Measurements from ENCODE around the gene MSI2.

The MSI2 gene

GRCh38 chr17:57557834-57558681 lies 301.7 kb downstream of the MSI2 start:
- peaks cover 63% of the 10 kb centered on the region; the same call in 1 of the 2 replicates for H3K36me3 ChIP-seq (ENCODE audit: insufficient read depth, low read length)
- H2AFZ ChIP-seq (ENCODE audit: low read length): no peak overlapping the region
- H3K27me3 ChIP-seq (ENCODE audit: insufficient read depth, low read length, poor library complexity, severe bottlenecking): no peaks in the 10 kb centered on the region
- H3K4me1 ChIP-seq (ENCODE audit: insufficient read depth, low read length, poor library complexity, severe bottlenecking): peaks cover 43% of the 10 kb centered on the region
- H3K9me3 ChIP-seq (ENCODE audit: insufficient read depth, low read depth, low read length): no peaks in the 10 kb centered on the region
- no peak overlapping the region for H3K9ac ChIP-seq (ENCODE audit: low read depth, low read length, poor library complexity, severe bottlenecking)
- no peaks in the 10 kb centered on the region for H3F3A ChIP-seq (ENCODE audit: low read depth)
- no peak overlapping the region for H3K4me3 ChIP-seq (ENCODE audit: low read length, poor library complexity, severe bottlenecking)
- H3K4me2 ChIP-seq (ENCODE audit: low read depth, low read length, poor library complexity, severe bottlenecking): no peak overlapping the region
- H3K79me2 ChIP-seq (ENCODE audit: insufficient read depth, low read length): peaks cover 85% of the 10 kb centered on the region
- TF ChIP-seq EZH2phosphoT487 (IDR thresholded peaks at IDR 0.05; ENCODE audit: borderline replicate concordance): no peak
- no peak for TF ChIP-seq CTCF (conservative IDR thresholded peaks at IDR 0.05; ENCODE audit: low read length)
- peaks cover 41% of the 10 kb centered on the region for H4K20me1 ChIP-seq (ENCODE audit: insufficient read depth, low read length, poor library complexity, severe bottlenecking)
- no peaks in the 10 kb centered on the region for H3K9me2 ChIP-seq (replicated peaks; ENCODE audit: low read depth, low read length)

- Histone ChIP-seq H3K9me3 (ENCODE audit: insufficient read depth, low read depth, low read length) (no peaks in the 10 kb centered on the region), H3K4me3 (ENCODE audit: low read length, poor library complexity, severe bottlenecking) (no peak overlapping the region), H3K9me2 (replicated peaks; ENCODE audit: low read depth, low read length) (no peaks in the 10 kb centered on the region), H4K20me1 (ENCODE audit: insufficient read depth, low read length, poor library complexity, severe bottlenecking) (peaks cover 34% of the 10 kb centered on the region), H3K9ac (ENCODE audit: low read depth, low read length, poor library complexity, severe bottlenecking) (no peak overlapping the region), H3F3A (ENCODE audit: low read depth) (no peaks in the 10 kb centered on the region), H3K4me2 (ENCODE audit: low read depth, low read length, poor library complexity, severe bottlenecking) (no peak overlapping the region), H2AFZ (ENCODE audit: low read length) (no peak overlapping the region), H3K4me1 (ENCODE audit: insufficient read depth, low read length, poor library complexity, severe bottlenecking) (peaks cover 32% of the 10 kb centered on the region), H3K27me3 (ENCODE audit: insufficient read depth, low read length, poor library complexity, severe bottlenecking) (no peaks in the 10 kb centered on the region), H3K36me3 (ENCODE audit: insufficient read depth, low read length) (peaks cover 71% of the 10 kb centered on the region; the same call in 1 of the 2 replicates), H3K79me2 (ENCODE audit: insufficient read depth, low read length) (peaks cover 85% of the 10 kb centered on the region)
- TF ChIP-seq CTCF (conservative IDR thresholded peaks at IDR 0.05; ENCODE audit: low read length) (no peak), EZH2phosphoT487 (IDR thresholded peaks at IDR 0.05; ENCODE audit: borderline replicate concordance) (no peak)
These were observed 302.9 kb downstream of the MSI2 start for GRCh38 chr17:57559226-57559625.

- H3K9me2 ChIP-seq (replicated peaks; ENCODE audit: low read depth, low read length): no peaks in the 10 kb centered on the region
- no peak overlapping the region for H2AFZ ChIP-seq (ENCODE audit: low read length)
- no peaks in the 10 kb centered on the region for H3K9me3 ChIP-seq (ENCODE audit: insufficient read depth, low read depth, low read length)
- TF ChIP-seq EZH2phosphoT487 (IDR thresholded peaks at IDR 0.05; ENCODE audit: borderline replicate concordance) (no peak), CTCF (conservative IDR thresholded peaks at IDR 0.05; ENCODE audit: low read length) (no peak)
- no peak overlapping the region for H3K9ac ChIP-seq (ENCODE audit: low read depth, low read length, poor library complexity, severe bottlenecking)
- peaks cover 28% of the 10 kb centered on the region for H4K20me1 ChIP-seq (ENCODE audit: insufficient read depth, low read length, poor library complexity, severe bottlenecking)
- H3K4me2 ChIP-seq (ENCODE audit: low read depth, low read length, poor library complexity, severe bottlenecking): no peak overlapping the region
- no peak overlapping the region for H3K4me3 ChIP-seq (ENCODE audit: low read length, poor library complexity, severe bottlenecking)
- no peaks in the 10 kb centered on the region for H3K27me3 ChIP-seq (ENCODE audit: insufficient read depth, low read length, poor library complexity, severe bottlenecking)
- peaks cover 26% of the 10 kb centered on the region for H3K4me1 ChIP-seq (ENCODE audit: insufficient read depth, low read length, poor library complexity, severe bottlenecking)
- no peaks in the 10 kb centered on the region for H3F3A ChIP-seq (ENCODE audit: low read depth)
- H3K79me2 ChIP-seq (ENCODE audit: insufficient read depth, low read length): peaks cover 85% of the 10 kb centered on the region
- peaks cover 75% of the 10 kb centered on the region; the same call in 1 of the 2 replicates for H3K36me3 ChIP-seq (ENCODE audit: insufficient read depth, low read length)
These were observed 303.5 kb downstream of the MSI2 start for GRCh38 chr17:57559634-57560318.
